Mucosa of rectum (tissue), 2 donors: Measurements from ENCODE around the gene CCDC175.

Source experiments
- H3K27ac ChIP-seq, 2 donors: one replicate each; pipeline ENCODE4 v1.7.0; 2013; ENCODE audit warnings: inconsistent platforms in 2 of 2, low read depth in 2 of 2, low read length in 2 of 2
- H3K27me3 ChIP-seq, 2 donors: one replicate each; pipeline ENCODE4 v1.7.0; 2013; ENCODE audit warnings: low read length in 2 of 2; ENCODE audit not compliant: control insufficient read depth in 2 of 2, insufficient read depth in 2 of 2
- H3K36me3 ChIP-seq, 2 donors: one replicate each; pipeline ENCODE4 v1.7.0; 2013; ENCODE audit warnings: low read length in 2 of 2; ENCODE audit not compliant: control insufficient read depth in 2 of 2, insufficient read depth in 2 of 2
- H3K4me1 ChIP-seq, 2 donors: one replicate each; pipeline ENCODE4 v1.7.0; 2013; ENCODE audit warnings: low read length in 2 of 2, mild to moderate bottlenecking in 1 of 2; ENCODE audit not compliant: control insufficient read depth in 2 of 2, insufficient read depth in 2 of 2
- H3K4me3 ChIP-seq, 2 donors: one replicate each; pipeline ENCODE4 v1.7.0; 2013; ENCODE audit warnings: low read length in 2 of 2
- H3K9ac ChIP-seq, 2 donors: one replicate each; pipeline ENCODE4 v1.7.0; 2013; ENCODE audit warnings: low read length in 2 of 2, low read depth in 1 of 2, mild to moderate bottlenecking in 1 of 2
- H3K9me3 ChIP-seq, 2 donors: one replicate each; pipeline ENCODE4 v1.7.0; 2013; ENCODE audit warnings: low read length in 2 of 2; ENCODE audit not compliant: control insufficient read depth in 2 of 2
- donor health status: healthy.
- donor health status: Normal muscosa, but diverticular disease.

The CCDC175 gene

DNA sequence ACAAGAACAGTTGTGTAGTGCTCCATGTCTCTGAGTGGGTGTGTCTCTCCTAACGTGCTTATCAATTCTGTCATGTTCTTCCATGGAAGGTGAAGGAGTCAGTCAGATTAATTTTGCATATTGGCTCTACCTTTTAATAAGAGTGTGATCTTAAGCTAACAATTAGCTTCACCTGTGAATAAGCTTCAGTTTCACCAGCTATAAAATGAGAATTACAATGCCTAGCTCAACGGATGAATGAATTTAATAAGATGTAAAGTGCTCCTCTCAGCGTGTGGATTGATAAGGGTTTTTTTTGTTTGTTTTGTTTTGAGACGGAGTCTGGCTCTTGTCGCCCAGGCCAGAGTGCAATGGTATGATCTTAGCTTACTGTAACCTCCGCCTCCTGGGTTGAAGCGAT, 32.7 kb downstream of the CCDC175 start:
- H3K36me3 ChIP-seq: no peaks in the 10 kb centered on the region
- no peak overlapping the region for H3K4me3 ChIP-seq
- H3K4me1 ChIP-seq: no peaks in the 10 kb centered on the region
- no peaks in the 10 kb centered on the region for H3K27me3 ChIP-seq
- H3K9me3 ChIP-seq: no peaks in the 10 kb centered on the region
- H3K27ac ChIP-seq: no peak overlapping the region
- H3K9ac ChIP-seq: no peak overlapping the region

DNA sequence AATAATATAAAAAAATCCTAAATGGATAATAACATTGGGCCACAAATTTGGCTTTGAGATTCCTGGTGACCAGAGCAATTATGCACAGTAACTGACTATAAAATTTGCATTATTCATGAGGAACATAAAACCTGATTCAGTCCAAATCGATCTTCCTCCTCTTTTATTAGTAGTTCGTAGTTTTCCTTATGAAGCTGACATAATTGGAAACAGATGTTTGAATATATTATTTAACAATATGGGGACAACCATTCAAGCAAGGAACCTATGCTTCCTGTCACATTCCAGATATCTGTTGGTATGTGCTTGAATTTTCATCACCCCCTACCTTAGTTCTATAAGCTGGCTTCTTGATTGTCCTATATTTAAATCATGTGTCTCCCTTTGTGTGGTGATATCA, 34.9 kb downstream of the CCDC175 start:
- Histone ChIP-seq H3K36me3 (no peaks in the 10 kb centered on the region), H3K9me3 (no peaks in the 10 kb centered on the region), H3K27ac (no peak overlapping the region)

DNA sequence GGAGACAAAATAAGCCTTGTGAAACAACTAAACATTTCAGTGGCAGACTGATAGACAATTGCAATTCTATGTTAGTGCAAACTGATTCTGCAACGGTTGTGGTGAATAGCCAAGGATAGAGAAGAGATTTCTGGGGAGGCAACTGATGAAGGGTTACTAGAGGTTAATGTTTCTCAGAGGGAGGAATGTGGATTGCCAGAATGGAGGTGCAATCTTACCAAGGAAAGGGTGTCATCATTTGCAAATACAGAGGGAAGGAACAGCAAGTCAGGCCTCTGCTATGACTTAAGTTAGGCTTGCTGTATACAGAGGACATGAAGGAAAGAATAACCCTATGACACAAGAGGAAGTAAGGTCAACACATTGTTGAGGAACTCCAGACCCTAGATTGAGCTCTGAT, 35.8 kb downstream of the CCDC175 start:
- H3K36me3 ChIP-seq: no peaks in the 10 kb centered on the region
- H3K27ac ChIP-seq: no peak overlapping the region
- H3K27me3 ChIP-seq: no peaks in the 10 kb centered on the region
- no peak overlapping the region for H3K9ac ChIP-seq
- H3K4me1 ChIP-seq: no peaks in the 10 kb centered on the region
- no peak overlapping the region for H3K4me3 ChIP-seq
- H3K9me3 ChIP-seq: no peaks in the 10 kb centered on the region

More for the DNA sequence above, 34.9 kb downstream of the CCDC175 start:
- Histone ChIP-seq H3K4me3 (no peak overlapping the region), H3K4me1 (no peaks in the 10 kb centered on the region), H3K27me3 (no peaks in the 10 kb centered on the region), H3K9ac (no peak overlapping the region)

DNA sequence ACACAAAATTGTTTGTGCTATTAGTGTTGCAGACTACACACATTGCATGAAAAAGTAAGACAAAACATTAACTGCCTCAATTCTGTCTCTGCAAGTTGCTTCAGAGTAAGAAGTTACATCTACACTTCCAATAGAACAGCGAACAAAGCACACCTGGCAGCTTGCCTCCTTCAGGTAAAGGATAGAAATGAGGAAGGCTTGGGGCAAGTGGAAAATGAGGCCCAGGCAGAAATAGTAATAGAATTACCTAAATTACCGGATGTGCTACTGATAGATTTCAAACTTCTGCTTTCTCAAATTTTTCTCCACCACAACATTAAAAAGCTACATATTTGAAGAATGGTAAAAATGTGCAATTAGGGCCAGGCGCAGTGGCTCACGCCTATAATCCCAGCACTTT, 37.7 kb downstream of the CCDC175 start:
- Histone ChIP-seq H3K4me3 (no peak overlapping the region), H3K27ac (no peak overlapping the region), H3K9ac (no peak overlapping the region), H3K36me3 (no peaks in the 10 kb centered on the region), H3K27me3 (no peaks in the 10 kb centered on the region), H3K4me1 (no peaks in the 10 kb centered on the region), H3K9me3 (no peaks in the 10 kb centered on the region)

DNA sequence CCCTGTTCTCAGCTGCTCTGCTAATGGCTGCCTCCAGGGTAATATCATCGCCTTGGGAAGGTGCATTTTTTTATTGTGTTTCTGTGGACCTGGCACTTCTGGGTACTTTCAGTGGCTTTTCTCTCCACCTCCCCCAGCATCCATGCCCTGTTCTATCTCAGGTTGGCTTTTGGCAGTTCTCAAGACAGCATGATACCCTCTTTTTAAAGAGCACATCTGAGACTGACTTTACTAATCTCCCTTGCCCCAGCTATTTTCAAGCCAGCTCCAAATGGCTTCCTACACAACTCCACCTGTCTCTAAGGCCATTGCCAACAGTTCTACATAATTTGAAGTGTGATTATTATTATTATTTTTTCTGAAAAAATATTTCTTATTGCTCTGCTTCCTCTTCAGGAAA, 39.1 kb downstream of the CCDC175 start:
- Histone ChIP-seq H3K36me3 (no peaks in the 10 kb centered on the region), H3K27me3 (no peaks in the 10 kb centered on the region), H3K4me1 (no peaks in the 10 kb centered on the region), H3K27ac (no peak overlapping the region), H3K4me3 (no peak overlapping the region), H3K9ac (no peak overlapping the region), H3K9me3 (no peaks in the 10 kb centered on the region)

DNA sequence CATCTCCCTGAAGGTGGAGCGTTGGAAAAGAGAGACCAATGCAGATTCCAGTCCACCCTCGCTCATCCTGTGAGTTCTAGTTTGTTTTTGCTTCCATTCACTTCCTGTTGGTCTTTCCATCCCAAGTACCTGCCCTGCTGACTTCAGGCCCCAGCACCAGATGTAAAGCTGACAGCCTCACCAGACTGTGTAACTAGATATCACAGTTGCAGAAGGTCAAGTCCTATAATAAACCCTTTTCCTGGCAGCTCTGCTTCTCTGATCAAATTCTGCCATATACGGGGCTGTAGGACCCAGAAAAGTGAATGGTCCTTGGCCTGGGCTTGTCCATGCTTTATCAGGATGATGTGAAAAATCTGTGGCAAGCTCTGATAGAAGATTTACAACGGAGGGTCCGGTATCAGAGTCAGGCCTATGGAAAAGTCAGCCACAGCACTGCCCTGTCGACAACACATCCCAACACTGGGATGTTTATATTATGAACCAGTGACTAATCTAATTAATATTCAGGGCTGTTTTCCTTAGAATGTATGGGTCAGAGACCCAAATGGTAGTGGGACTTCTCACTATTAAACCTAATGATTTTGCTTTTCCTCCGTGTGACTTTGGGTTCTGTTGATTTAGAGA, 42.1 kb downstream of the CCDC175 start:
- no peaks in the 10 kb centered on the region for H3K9me3 ChIP-seq
- no peaks in the 10 kb centered on the region for H3K36me3 ChIP-seq
- H3K4me1 ChIP-seq: no peaks in the 10 kb centered on the region
- H3K9ac ChIP-seq: no peak overlapping the region
- H3K27me3 ChIP-seq: no peaks in the 10 kb centered on the region
- H3K27ac ChIP-seq: no peak overlapping the region
- H3K4me3 ChIP-seq: no peak overlapping the region

DNA sequence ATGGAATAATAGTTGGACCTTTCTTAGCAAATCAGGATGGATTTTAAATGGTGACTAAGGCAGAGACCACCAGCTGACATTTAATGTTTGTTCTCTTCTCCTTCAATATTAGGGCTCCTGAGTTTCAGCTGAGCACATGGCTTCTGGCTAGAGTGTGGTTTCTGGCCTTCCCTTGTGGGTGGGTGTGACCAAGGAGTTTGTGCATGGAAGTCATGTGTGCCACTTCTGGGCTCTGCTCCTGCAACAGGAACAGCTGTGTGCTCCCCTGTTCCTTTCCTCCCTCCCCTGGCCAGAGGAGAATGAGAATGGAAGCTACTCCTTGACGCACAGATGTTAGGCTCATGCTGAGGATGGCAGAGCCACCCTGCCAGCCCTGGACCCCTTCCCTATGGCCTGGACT, 44.2 kb downstream of the CCDC175 start:
- Histone ChIP-seq H3K27me3 (no peaks in the 10 kb centered on the region), H3K4me3 (no peak overlapping the region), H3K9me3 (no peaks in the 10 kb centered on the region), H3K4me1 (no peaks in the 10 kb centered on the region), H3K9ac (no peak overlapping the region), H3K36me3 (no peaks in the 10 kb centered on the region), H3K27ac (no peak overlapping the region)

DNA sequence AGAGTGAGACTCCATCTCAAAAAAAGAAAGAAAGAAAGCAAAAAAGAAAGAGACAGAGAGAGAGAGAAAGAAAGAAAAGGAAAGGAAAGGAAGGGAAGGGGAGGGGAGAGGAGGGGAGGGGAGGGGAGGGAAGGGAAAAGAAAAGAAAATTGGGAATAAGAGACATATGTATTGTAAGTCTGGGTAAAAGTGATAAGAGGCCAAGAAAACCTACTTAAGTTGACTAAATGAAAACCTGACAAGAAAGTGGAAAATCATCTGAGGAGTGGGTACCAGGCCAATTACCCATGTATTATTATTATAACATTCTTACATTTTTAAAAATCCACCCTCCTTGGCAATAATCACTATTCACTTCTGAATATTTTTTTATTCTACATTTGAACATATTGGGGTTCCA, 46.3 kb downstream of the CCDC175 start:
- no peaks in the 10 kb centered on the region for H3K4me1 ChIP-seq
- H3K9ac ChIP-seq: no peak overlapping the region
- no peaks in the 10 kb centered on the region for H3K27me3 ChIP-seq
- H3K9me3 ChIP-seq: no peaks in the 10 kb centered on the region
- no peak overlapping the region for H3K4me3 ChIP-seq
- H3K27ac ChIP-seq: no peak overlapping the region
- H3K36me3 ChIP-seq: no peaks in the 10 kb centered on the region

DNA sequence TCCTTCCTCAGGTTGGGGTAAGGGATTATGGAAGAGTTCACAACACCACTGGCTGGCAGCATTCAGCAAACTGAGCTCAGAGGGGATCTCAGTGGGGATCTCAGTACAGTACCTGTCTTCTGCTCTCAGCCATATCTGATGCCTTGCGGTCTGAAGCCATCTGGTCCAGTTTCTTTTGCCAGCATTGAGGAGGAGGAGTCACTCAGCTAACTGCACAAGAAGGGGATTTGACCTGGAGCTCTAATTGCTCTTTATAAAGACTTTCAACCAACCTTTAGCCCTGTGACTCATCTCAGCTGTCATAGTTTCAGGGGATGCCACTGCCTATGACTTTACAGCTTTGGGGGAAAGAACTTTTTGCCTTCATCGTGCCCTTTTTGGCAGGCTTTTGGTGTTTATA, 47.4 kb downstream of the CCDC175 start:
- H3K9ac ChIP-seq: no peak overlapping the region
- no peaks in the 10 kb centered on the region for H3K9me3 ChIP-seq
- no peak overlapping the region for H3K27ac ChIP-seq

DNA sequence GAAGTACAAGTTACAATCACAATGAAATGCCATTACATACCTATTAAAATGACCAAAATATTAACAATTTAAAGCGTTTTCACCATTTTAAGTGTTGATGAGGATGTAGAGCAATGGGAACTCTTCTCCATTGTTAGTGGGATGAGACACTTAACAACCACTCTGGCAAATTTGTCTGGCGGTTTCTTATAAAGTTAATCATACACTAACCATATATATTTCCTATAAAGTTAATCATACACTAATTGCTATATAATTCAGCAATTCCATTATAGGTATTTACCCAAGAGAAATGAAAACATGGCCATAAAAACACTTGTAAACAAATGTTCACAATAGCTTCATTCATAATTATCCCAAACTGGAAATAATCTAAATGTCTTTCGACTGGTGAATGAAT, 56.4 kb downstream of the CCDC175 start:
- H3K9ac ChIP-seq: no peak overlapping the region
- no peaks in the 10 kb centered on the region for H3K27me3 ChIP-seq

More for the DNA sequence above, 47.4 kb downstream of the CCDC175 start:
- H3K27me3 ChIP-seq: no peaks in the 10 kb centered on the region
- H3K36me3 ChIP-seq: no peaks in the 10 kb centered on the region
- H3K4me3 ChIP-seq: no peak overlapping the region
- H3K4me1 ChIP-seq: no peaks in the 10 kb centered on the region

More for the DNA sequence above, 56.4 kb downstream of the CCDC175 start:
- Histone ChIP-seq H3K9me3 (no peaks in the 10 kb centered on the region), H3K27ac (no peak overlapping the region), H3K36me3 (no peaks in the 10 kb centered on the region), H3K4me1 (peaks cover 0 to 2% of the 10 kb centered on the region in 2 donors), H3K4me3 (no peak overlapping the region)
